Activated T-cell treated with anti-CD3 and anti-CD28 coated beads for 1 hour (primary cell): ENCODE data around the gene ZNF592.

Experiments used
- DNase-seq: peaks from one replicate; pipeline ENCODE4 v3.0.0-alpha.2; 2020; ENCODE audit warnings: low read depth

The ZNF592 gene

DNA sequence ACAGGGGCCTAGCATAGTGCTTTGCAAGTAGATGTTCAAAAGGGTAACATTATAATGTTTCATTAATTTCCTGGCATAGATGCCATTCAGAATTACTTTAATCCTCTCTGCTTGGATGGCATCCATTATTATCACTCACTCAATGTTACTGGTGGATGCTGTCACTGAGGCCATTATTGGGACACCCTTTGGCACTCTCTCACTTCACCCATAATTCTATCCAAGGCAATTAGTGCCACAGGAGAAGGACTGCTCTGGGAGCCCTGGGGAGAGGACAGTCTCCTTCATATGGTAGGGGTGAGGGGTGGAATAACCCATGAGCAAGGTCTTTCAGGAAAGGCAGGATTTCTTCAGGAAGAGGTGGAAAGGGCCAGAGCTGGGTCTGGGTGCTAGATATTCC lies 107.4 kb downstream of the ZNF592 start:
- no peak for DNase-seq
